Measurements from ENCODE around the gene HES7.

Gene HES7

DNA sequence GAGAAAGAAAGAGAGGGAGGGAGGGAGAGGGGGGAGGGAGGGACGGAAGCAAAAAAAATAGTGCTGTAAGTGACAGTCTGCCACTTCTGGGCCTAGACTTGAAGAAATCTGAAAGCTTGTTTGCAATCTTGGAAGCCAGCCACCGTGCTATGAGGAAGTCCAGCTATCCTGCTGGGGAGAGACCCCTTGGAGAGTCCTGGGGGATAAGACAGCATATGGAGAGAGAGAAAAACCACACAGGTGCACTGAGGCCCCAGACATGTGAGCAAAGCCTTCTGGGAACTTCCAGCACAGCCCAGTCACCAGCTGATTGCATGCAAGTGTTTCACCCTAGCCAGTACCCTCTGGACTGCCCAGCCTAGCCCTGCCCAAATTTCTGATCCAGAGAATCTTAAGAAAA, 23.8 kb downstream of the HES7 start:
- TF ChIP-seq, protein P1, sequence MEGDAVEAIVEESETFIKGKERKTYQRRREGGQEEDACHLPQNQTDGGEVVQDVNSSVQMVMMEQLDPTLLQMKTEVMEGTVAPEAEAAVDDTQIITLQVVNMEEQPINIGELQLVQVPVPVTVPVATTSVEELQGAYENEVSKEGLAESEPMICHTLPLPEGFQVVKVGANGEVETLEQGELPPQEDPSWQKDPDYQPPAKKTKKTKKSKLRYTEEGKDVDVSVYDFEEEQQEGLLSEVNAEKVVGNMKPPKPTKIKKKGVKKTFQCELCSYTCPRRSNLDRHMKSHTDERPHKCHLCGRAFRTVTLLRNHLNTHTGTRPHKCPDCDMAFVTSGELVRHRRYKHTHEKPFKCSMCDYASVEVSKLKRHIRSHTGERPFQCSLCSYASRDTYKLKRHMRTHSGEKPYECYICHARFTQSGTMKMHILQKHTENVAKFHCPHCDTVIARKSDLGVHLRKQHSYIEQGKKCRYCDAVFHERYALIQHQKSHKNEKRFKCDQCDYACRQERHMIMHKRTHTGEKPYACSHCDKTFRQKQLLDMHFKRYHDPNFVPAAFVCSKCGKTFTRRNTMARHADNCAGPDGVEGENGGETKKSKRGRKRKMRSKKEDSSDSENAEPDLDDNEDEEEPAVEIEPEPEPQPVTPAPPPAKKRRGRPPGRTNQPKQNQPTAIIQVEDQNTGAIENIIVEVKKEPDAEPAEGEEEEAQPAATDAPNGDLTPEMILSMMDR (conservative IDR thresholded peaks at IDR 0.05): no peak
- H3K27ac ChIP-seq: no peak overlapping the region

DNA sequence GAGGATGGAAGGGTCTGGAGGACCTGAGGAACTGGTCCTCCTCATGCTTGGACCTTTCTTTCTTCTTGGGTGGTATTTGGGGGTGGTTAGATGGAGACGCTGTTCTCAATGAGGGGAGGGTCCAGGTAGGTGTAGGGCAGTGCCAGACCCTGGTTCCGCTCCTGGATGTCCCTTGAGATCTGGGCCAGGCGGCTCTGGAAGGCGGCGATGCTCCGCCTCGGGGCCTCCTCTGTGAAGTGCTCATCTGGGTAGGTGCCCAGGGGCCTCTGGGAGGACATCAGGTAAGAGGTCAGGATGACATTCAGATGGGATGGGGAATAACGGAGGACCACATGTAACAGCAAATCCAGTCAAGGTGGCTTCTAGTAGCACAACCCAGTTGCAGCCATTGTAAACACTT, 27.4 kb downstream of the HES7 start:
- no peak overlapping the region for H3K27ac ChIP-seq
- TF ChIP-seq, protein P1 (conservative IDR thresholded peaks at IDR 0.05): no peak

DNA sequence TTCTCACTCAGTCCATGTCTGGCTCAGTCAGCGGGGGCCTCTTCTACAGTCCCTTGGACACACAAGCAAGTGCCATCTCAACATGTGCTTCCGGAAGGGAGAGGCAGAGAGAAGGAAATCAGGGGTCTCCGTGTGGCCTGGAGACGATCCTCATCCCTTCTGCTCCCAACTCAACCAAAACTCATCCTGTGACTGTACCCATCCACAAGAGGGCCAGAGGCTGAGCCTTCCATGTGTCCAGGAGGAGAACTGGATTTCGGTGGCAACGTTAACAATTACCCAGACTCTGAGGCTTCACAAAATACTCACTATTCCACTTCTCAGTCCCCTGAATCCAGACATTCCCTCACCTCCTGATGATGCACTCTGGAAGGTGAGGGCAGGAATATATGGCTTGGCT, 28.5 kb downstream of the HES7 start:
- H3K27ac ChIP-seq: no peak overlapping the region
- TF ChIP-seq, protein P1 (conservative IDR thresholded peaks at IDR 0.05): no peak

DNA sequence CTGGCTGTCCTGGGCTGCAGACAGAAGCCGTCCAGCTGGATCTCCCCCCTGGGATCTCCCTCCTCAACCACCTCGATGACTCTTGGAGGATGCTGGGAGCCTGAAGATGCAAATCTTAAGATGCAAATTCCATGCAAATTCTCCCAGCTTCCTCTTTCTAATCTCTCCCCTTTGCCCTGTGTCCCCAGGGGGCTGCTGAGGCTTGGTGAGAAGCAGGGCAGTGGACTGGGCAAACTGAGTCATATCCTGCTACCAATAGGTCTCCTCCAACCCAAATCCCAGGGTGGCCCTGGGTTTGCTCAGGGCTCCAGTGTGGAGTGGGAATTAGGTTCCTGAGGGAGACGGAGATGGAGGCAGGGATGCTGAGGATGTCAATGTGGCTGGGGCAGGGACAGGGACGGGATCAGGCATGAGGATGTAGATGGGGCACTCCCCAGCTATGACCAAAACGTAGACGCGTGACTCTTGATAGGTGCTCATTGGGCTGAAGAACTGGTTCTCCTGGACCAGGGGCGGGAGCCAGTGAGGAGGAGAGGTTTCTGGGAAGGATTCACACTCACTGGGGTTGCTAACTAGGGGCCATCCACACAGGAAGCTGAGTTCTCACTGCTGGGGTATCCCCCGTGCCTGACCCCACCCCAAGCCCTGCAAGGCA, 32.7 kb downstream of the HES7 start:
- TF ChIP-seq, protein P1 (conservative IDR thresholded peaks at IDR 0.05): no peak
- H3K27ac ChIP-seq: no peak overlapping the region

DNA sequence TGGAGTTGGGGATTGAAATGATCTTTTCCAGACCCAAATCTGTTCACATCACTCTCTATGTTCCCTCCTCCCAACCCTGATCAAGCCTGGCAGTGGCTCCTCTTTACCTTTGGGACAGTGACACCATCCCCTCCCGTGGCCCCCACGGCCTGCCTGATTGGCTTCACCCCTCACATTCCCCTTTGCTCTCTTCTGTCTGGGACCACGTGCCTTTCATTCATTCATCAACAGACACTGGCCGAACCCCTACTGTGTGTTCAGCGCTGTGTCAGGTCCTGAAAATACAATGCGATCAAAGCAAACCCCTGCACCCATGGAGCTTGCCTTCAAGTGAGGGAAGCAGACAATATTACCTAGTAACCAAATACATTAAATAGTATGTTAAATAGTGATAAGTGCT, 34.2 kb downstream of the HES7 start:
- TF ChIP-seq, protein P1 (conservative IDR thresholded peaks at IDR 0.05): no peak
- no peak overlapping the region for H3K27ac ChIP-seq

DNA sequence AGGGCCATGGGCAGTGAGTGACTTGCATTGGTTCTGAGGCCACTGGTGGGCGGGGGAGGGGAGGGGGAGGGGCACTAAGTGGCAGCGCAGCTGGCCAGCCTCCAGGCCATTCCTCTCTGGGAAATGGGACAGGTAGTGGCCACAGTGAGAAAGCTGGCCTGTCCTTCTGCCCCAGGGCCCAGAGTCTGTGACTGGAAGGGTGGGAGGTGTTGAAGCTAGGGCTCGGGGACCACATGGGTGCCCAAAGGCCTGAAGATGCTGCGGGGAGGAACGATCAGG, 36.0 kb downstream of the HES7 start:
- TF ChIP-seq, protein P1 (conservative IDR thresholded peaks at IDR 0.05): no peak
- no peak overlapping the region for H3K27ac ChIP-seq

DNA sequence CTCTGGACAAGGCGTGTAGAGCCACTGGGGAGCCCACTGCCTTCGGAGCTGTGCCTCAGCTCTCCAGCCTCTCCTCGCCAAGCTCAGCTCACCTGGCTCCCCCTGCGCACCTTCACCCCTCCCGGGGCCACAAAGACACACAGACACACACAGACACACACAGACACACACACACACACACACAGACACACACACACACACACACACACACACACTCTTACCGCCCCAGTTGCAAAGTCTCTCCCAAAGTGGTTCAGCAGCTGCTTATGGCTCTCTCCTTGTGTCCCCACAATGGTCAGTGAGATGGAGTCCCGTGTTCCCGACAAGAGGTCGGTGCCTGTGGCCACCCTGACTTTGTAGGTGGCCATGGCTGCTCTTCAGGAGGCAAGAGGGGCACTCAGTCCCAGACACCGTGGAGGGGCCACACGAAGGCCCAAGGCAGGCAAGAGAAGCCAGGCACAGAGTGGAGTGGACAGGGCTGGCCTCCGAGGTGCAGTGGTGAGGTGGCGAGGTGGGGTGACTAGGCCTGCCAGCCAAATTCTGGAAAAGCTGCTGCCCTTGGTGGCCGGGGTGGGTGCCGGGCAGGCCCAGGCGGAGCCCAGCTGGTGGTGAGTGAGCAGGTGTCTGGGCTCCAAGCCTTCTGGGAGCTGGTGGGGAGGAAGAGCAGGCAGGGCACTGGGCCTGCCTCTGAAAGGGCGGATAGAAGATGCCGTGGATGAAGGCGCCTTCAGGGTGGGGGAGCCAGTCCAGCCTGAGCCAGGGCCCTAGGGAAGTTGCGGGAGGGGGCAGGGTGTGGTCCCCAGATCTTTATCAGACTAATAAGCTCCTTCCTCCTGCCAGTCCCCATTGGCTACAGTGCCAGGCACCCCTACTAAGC, 36.6 kb downstream of the HES7 start, which contains the start of gene ALOX12B:
ALOX12B (minus strand) TSS at position 642 of the 877 bp plus-strand sequence; CDS start at position 368, 274 bp downstream.
- TF ChIP-seq, protein P1 (conservative IDR thresholded peaks at IDR 0.05): no peak
- no peak within 1 kb of the TSS for H3K27ac ChIP-seq

Data from VCaP (cell line).